Activated effector memory CD4-positive, alpha-beta T cell treated with anti-CD3 and anti-CD28 coated beads, Interleukin-2, amount 50 U/mL, for 16 hours (primary cell): ENCODE data around the gene NLRC5.

Experiments used
- DNase-seq: peaks from one replicate; pipeline ENCODE4 v3.0.0-alpha.2; 2020

NLRC5 gene

DNA sequence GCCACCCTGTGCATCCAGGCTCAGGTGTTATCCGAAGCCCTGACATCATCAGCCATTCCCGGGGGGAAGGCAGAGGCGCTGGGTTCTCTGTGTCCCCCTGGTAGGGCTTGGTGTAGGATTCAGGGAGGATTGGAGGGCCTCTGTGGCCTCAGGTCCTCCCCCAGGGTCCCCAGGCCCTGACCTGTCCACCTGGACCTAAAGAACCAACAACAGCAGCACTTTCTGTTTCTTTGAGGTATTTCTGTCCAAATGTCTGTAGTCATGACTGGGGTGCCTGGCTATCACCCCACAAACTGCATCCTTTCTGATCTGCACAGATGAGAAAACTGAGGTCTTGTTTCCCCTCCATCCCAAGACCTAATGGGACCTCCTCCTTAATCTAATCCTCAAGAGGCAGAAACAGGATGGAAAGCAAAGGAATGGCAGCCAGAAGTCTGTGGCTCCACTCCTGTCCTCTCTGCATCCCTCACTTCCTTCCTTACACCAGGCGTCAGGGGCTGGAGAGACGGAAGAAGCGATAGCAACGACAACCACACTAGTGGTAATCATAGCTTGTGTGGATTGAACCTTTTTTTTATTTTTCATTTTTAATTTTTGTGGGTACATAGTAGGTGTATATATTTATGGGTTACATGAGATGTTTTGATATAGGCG lies 11.8 kb downstream of the NLRC5 start:
- DNase-seq = peak; percentile 61

DNA sequence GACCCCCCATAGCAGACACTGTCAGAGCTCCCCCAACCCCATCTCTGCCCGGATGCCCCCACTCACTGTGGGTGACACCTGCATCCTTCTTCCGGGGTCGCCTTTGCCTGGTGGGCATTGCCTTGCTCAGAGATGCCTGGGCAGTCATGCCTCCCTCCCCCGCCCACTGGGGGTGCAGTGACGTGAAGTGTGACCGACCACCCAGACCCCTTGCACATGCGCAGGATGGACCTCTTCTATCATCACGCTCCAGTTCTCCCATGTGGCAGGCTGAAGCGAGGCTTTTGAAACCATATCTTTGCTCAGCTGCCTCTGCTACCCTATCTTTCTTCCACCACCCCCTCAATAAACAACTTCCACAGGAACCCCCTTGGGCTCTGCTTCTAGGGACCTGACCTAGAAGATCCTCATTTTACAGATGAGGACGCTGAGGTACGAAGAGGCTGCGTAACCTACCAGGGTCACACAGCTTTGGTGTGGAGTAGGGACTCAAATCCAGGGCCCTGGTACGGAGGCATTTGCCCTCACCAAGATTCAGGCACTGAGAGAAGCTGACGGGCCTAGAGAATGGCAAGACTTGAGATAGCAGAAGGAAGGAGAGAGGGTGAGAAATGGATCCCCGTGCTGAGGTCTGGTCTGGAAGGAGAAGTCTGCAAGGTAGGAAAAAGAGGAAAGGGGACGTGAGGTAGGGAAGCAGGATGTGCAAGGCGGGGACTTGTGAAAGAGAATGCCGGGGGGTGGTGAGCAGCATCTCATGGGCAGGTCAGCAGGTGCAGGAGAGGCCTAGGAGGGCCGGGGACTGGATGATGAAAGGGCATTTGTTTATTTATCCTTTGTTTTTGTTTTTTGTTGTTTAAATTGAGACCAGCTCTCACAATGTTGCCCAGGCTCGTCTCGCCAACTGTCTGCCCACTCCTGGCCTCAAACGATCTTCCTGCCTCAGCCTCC lies 14.4 kb downstream of the NLRC5 start:
- DNase-seq = peak; percentile 42

DNA sequence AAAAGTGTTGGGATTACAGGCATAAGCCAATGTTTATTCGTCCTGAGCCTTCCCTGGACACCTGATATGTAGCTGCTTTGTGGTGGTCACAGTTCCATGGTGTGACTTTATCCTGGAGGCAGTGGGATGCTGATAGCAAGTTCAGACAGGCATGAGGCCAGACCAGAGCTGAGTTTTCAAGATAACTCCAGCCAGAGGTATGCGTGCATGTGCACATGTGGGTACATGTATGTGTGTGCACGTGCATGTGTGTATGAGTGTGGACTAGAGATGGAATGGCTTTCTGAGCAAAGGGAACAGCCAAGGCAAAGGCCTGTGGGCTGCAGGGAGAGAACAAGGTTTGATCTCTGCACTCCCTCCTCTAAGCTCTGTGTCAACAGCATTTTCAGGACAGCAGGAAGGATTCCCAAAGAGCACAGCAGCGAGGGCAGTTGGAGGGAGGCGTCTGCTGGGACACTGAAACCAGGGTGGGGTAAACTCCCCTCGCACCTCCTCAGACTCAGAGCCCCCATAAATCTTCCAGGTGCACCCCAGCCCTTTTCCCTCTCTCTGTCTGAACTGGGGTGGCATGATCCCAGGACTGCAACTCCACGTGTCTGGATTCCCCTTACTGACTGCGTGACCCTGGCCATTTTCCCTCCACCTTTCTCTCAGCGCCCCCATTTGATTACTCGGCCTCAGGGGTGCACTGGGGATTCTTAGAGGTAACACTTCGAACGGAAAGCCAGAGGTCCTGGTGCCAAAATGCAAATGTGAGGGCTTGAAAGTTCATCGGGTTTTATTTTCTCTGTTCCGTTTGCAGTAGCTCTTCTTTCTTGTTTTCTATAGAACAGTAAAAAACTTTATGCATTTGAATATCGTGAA lies 15.3 kb downstream of the NLRC5 start:
- peak; percentile 55 for DNase-seq

DNA sequence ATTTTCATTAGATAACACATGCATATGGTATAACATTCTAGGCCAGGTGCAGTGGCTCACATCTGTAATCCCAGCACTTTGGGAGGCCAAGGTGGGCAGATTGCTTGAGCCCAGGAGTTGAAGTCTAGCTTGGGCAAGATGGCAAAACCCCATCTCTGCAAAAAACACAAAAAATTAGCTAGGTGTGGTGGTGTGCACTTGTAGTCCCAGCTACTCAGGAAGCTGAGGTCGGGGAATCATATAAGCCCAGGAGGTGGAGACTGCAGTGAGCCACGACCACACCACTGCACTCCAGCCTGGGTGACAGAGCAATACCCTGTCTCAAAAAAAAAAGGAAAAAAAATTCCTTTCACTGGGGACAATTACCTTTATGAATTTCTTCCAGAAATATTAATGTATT lies 16.2 kb downstream of the NLRC5 start:
- DNase-seq = peak; percentile 62

DNA sequence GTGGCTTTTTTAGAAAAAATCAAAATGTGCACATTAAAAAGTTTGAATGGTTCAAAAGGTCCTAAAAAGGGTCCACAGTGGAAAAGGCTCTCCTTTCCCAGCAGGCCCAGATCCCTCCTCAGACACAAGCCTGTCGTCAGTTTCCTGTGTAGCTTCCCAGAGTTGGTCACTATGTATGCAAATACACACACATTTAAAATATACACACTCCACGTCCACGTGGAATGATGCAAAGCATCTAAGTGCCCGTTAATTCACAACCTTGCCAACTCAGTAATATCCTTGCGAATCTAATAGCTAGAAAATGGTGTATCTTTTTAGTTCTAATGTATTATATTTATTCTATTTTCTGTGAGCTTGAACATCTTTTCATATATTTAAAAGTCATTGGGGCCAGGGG lies 17.7 kb downstream of the NLRC5 start:
- DNase-seq = peak; percentile 43

DNA sequence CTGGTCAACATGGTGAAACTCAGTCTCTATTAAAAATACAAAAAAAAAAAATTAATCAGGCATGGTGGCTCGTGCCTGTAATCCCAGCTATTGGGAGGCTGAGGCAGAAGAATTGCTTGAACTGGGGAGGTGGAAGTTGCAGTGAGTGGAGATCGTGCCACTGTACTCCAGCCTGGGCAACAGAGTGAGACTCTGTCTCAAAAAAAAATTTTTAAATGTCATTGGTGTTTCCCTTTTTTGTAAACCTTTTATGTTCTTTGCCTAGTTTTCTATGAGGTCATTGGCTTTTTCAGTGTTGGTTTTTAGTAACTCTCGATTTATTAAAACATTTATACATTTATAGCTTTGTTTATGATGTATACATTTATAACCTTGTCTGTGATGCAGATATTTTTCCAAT lies 18.2 kb downstream of the NLRC5 start:
- peak; percentile 42 for DNase-seq

DNA sequence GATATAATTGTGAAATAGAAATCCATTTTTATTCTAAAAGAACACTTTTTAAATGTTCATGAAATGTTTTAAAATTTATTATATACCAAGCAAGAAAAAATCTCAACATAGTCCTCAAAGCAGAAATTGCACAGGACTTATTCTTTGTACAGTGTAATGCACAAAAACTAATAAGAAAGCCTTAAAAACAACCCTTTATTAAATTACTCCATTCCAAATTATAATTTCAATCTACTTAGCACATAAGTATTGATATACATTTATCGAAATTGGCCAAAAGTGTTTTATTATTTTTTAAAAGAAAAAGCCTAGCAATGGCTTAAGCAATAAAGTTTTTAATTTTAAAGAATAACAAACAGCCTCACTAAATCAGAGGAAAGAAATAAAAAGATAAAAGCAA lies 19.1 kb downstream of the NLRC5 start:
- no peak for DNase-seq

DNA sequence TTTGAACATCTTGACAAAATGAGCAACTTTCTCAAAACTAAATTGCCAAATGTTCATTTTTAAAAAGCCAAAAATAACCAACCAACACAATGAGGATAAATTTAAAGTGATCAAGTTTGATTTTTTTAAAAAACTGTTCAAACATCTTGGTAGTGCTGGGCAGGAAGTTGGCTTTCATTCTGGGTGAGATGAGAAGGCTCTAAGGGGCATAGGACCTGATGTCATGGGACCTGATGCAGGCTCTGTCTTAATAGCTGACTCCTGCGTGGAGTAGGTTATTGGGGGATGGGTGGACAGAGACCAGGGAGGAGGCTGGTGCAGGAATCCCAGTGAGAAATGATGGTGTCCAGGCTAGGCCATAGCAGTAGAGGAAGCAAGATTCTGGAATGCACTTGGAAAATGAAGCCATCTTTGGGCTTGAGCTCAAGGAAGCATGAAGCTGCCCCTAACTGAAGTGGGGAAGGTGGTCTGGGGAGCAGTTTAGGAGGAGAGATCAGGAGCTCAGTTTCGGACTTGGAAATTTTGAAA lies 20.4 kb downstream of the NLRC5 start:
- peak; percentile 61 for DNase-seq

DNA sequence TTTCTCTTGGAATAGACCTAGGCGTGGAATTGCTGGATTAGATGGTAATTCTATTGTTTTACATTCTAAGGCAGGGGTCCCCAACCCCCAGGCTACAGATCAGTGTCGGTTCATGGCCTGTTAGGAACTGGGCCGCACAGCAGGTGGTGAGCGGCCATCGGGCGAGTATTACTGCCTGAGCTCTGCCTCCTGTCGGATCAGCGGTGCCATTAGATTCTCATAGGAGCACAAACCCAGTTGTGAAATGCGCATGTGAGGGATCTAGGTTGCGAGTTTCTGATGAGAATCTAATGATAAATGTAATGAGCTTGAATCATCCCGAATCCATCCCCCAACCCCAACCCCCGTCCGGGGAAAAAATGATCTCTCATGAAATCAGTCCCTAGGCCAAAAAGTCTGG lies 23.0 kb downstream of the NLRC5 start:
- peak; percentile 47 for DNase-seq

DNA sequence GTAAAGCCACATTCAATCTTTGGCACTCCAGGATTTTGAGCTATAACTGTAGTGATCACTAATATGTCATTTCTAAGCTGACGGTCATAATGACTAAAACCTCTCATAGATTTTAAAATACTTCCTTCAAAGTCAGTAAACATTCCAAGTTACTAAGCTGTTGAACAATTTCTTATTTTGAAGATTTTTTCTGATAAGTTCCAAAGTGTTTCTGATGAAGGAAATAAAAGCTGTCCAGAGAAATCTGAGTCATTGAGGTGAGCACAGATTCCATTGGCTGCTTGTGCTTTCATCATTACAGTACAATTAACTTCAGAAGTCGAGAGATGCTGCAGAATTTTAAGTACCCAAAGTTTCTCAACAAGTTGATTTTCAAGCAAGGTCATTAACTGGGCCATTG lies 23.9 kb downstream of the NLRC5 start:
- DNase-seq = peak; percentile 33

DNA sequence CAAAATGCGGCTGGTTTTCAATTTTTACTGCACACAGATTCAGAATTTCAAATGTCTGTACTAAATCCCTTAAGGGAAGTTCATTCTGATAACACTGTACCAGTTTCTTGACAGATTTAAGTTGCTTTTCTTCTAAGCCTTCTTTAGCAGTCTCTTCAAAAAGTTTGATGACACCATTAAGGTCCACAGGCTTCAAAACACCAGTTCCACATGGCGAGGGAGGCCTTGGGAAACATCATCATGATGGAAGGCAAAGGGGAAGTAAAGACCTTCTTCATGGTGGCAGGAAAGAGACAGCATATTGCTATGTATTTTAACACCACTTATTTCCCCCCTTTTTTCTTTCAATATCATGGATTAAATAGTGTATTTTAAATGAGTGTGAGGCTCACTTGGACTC lies 24.5 kb downstream of the NLRC5 start:
- DNase-seq = peak; percentile 64

DNA sequence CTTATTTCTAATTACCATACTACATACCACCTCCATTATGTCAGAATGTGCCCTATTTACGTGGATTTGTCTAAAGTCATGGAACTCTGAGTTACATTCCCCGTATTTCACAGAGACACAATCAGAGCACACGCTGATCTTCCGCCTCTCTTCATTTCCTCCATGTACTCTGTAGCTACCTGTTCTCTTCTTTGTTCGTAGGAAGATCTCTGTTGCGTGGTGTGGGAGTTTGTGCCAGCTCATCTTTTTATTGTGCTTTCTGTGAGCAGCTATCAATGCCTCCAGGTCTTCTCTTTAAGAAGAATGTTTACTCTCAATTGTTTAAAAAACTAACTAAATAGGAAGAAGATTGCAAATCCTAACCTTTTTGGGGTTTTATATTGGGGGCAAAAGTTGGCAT lies 26.9 kb downstream of the NLRC5 start:
- peak; percentile 67 for DNase-seq

DNA sequence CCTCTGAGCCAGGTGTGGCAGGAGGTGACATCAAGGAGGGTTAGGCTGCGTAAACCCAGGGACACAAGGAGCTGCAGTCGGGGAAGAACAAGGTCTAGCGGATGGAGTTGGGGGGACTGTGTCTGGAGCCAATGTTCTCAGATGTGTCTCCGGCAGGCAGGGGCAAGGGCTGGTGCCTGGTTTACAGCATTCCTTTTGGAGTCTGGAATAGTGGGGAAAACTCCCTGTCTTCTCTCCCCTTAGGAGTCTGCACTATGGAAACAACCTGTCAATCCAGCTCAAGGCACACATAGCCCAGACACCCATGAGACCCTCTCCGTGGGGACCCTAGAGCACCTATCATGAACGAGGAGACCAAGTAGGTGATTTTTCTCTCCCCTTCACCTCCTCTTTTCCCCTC lies 27.5 kb downstream of the NLRC5 start:
- DNase-seq = peak; percentile 53

DNA sequence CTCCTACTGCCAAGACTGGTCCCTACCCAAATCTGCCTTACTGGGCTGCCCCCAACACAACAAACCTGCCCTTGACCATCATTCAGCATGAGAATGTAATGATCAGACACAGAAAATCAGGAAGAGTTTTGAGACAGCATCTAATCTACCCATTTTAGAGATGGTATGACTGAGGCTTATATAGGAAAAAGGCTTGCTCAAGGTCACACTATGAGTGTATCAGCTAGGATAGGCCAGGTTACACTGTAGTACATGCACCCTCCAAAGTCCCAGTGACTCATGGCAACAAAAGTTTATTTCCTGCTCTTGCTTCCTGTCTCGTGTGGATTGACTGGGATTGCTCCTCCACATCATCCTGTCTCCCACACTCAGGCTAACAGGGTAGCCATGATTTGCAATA lies 27.9 kb downstream of the NLRC5 start:
- peak; percentile 34 for DNase-seq

DNA sequence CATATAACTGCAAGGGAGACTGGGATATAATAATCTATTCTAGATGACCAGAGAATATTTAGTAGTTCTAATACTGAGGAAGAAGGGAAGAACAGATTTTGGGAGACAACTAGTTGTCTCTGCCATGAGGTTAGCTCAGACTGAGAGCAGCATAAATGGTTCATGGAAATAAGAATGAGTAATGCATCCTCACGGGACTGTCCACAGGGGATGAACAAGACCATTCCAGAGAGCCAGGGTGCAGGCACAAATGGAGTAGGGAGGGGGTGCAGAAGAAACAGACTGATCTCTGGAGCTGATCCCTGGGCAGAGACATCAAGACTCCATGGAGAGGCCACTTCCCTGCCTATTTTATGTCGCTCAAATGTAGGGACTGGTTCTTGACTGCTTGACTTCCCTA lies 30.4 kb downstream of the NLRC5 start:
- DNase-seq = peak; percentile 16

DNA sequence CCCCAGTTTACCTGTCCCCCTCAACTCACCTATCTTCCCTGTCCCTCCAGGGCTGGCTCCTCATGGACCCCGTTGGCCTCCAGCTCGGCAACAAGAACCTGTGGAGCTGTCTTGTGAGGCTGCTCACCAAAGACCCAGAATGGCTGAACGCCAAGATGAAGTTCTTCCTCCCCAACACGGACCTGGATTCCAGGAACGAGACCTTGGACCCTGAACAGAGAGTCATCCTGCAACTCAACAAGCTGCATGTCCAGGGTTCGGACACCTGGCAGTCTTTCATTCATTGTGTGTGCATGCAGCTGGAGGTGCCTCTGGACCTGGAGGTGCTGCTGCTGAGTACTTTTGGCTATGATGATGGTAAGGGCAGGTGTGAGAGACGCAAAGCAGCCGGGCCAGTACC lies 31.3 kb downstream of the NLRC5 start:
- peak; percentile 50 for DNase-seq

DNA sequence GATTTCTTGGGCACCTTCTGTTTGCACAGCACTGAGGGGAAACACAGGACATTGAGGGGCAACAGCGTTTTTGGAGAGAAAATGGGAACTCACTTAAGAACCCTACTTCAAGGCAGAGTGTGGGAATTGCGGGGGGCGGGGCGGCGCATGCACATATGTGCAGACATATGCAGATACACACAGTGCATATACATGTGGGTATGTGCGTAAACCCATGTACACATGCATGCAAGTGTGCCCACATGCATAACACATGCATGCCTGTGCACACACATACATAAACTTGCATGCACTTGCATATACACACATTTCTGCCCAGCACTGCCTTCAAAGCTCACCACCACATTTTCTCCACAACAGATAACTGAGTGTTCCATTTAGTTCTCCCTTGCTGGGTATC lies 32.4 kb downstream of the NLRC5 start:
- DNase-seq = peak; percentile 58

DNA sequence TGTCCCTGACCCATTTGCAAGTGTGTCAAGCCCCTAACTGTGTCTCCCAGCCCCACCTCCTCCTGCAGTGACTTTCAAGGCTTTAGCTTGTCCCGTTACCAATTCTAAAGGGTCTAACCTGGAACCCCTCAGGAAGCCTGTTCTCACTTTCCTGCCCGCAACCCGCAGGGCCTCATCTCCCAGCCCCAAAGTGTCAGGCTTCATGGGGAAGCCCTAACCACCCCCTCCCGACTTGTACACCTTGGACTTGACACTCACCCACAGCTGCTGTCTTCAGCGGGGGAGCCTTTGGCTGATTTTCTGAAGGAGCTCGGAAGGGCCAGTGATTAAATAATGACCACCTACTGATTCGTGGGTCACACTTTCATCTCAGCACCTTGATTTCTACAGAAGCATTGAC lies 33.1 kb downstream of the NLRC5 start:
- peak; percentile 62 for DNase-seq

DNA sequence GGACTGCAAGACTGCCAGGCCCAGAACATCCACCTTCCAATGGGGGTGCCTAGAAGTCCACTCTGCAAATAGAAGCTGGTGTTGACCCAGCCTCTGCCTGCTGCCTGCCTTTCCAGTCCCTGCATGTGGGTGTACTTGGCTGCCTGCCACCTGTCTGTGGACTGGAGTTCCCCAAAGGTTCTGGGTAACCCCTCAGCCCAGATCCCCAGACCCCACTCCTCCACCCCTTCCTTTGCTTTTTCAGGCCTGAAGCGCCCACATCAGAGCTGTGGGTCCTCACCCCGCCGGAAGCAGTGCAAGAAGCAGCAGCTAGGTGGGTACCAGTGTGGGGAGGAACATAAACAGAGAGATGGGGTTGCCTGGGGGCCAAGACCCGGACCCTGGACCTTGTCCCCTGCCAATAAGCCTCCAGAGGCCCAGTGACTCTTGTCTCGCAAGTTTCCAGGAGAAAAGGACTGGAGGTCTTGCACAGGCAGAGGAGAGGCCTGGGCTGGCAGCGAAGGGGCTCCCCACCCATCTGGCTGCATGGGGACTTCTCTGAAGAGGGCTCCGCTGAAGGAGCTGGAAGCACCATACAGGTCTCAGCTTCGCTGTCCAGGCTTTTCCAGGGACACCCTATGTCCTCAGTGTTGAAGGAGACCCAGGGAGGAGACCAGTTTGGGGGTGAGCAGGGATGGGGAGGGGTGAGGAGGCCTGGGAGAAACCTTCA lies 34.3 kb downstream of the NLRC5 start:
- peak; percentile 91 for DNase-seq

DNA sequence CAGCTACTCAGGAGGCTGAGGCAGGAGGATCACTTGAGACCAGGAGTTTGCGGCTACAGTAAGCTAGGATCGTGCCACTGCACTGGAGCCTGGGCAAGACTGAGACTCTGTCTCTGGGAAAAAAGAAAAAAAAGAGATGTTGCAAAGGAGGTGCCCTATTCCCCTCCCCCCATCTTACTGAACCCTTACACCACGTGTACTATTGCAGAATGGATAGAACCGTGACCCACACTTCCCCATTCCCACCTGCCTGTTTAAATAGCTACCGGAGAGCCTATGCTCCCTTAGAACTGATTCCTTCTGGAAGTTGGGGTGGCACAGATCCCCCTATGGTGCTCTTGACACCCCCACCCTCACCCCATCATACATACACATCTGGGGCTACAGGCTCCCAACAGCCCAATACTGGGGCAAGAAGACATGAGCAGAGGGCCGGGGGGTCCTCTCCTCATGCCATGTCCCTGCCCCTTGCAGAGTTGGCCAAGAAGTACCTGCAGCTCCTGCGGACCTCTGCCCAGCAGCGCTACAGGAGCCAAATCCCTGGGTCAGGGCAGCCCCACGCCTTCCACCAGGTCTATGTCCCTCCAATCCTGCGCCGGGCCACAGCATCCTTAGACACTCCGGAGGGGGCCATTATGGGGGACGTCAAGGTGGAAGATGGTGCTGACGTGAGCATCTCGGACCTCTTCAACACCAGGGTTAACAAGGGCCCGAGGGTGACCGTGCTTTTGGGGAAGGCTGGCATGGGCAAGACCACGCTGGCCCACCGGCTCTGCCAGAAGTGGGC lies 35.7 kb downstream of the NLRC5 start:
- peak; percentile 62 for DNase-seq

DNA sequence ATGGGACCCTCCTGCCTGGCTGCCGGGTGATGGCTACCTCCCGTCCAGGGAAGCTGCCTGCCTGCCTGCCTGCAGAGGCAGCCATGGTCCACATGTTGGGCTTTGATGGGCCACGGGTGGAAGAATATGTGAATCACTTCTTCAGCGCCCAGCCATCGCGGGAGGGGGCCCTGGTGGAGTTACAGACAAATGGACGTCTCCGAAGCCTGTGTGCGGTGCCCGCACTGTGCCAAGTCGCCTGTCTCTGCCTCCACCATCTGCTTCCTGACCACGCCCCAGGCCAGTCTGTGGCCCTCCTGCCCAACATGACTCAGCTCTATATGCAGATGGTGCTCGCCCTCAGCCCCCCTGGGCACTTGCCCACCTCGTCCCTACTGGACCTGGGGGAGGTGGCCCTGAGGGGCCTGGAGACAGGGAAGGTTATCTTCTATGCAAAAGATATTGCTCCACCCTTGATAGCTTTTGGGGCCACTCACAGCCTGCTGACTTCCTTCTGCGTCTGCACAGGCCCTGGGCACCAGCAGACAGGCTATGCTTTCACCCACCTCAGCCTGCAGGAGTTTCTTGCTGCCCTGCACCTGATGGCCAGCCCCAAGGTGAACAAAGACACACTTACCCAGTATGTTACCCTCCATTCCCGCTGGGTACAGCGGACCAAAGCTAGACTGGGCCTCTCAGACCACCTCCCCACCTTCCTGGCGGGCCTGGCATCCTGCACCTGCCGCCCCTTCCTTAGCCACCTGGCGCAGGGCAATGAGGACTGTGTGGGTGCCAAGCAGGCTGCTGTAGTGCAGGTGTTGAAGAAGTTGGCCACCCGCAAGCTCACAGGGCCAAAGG lies 36.8 kb downstream of the NLRC5 start:
- peak; percentile 57 for DNase-seq
